Measurements from ENCODE around the gene DDX21. TPM values are rescaled to one million over a fixed set of nuclear protein-coding genes. Genes with fewer than 3 reads are reported as not detected.
"Not testable (repeated sequence)": the region's sequence is repeated elsewhere in the genome, so short reads cannot be mapped to it uniquely, and the experiment has no call there.

The DDX21 gene
- 50.6 TPM for polyA plus RNA-seq
- long read RNA-seq, donor 1, full-length matches to known transcripts: 6 of 27 reads
- long read RNA-seq, donor 1, partial matches to known transcripts: 21 of 27 reads
- long read RNA-seq, donor 1, other reads (novel, unspliced or antisense): 0 of 27 reads
- long read RNA-seq, donor 2, full-length matches to known transcripts: 7 of 90 reads
- long read RNA-seq, donor 2, partial matches to known transcripts: 83 of 90 reads
- long read RNA-seq, donor 2, other reads (novel, unspliced or antisense): 0 of 90 reads
- long read RNA-seq, donor 3: 0 reads
- long read RNA-seq, donor 4: 0 reads
- long read RNA-seq, donor 5, full-length matches to known transcripts: 3 of 23 reads
- long read RNA-seq, donor 5, partial matches to known transcripts: 20 of 23 reads
- long read RNA-seq, donor 5, other reads (novel, unspliced or antisense): 0 of 23 reads
- long read RNA-seq, donor 6, full-length matches to known transcripts: 2 of 35 reads
- long read RNA-seq, donor 6, partial matches to known transcripts: 33 of 35 reads
- long read RNA-seq, donor 6, other reads (novel, unspliced or antisense): 0 of 35 reads
- long read RNA-seq, donor 7, partial matches to known transcripts: 18 of 18 reads
- long read RNA-seq, donor 7, other reads (novel, unspliced or antisense): 0 of 18 reads
- long read RNA-seq, donor 8, full-length matches to known transcripts: 9 of 45 reads
- long read RNA-seq, donor 8, partial matches to known transcripts: 36 of 45 reads
- long read RNA-seq, donor 8, other reads (novel, unspliced or antisense): 0 of 45 reads
- long read RNA-seq, donor 9, full-length matches to known transcripts: 1 of 37 reads
- long read RNA-seq, donor 9, partial matches to known transcripts: 36 of 37 reads
- long read RNA-seq, donor 9, other reads (novel, unspliced or antisense): 0 of 37 reads
- long read RNA-seq, donor 10, full-length matches to known transcripts: 8 of 59 reads
- long read RNA-seq, donor 10, partial matches to known transcripts: 51 of 59 reads
- long read RNA-seq, donor 10, other reads (novel, unspliced or antisense): 0 of 59 reads
- long read RNA-seq, donor 11, full-length matches to known transcripts: 7 of 24 reads
- long read RNA-seq, donor 11, partial matches to known transcripts: 17 of 24 reads
- long read RNA-seq, donor 11, other reads (novel, unspliced or antisense): 0 of 24 reads

GRCh38 chr10:68955832-68956532, at the start of gene DDX21:
Gene DDX21 (plus strand): TSS chr10:68956170. CDS start chr10:68956226, 56 bp downstream.
- H3K27me3 ChIP-seq (ENCODE audit: control insufficient read depth, insufficient read depth, low read length): no peaks in the 10 kb centered on the region
- WGBS (ENCODE audit: insufficient coverage, low lambda C conversion rate): no CpG with 5 or more reads among the region's 53 CpGs
- peak within 1 kb of the TSS; percentile 92 for H3K4me3 ChIP-seq (ENCODE audit: low read length)

GRCh38 chr10:68924593-68924992, 31.4 kb upstream of the DDX21 start:
- Histone ChIP-seq H3K4me3 (ENCODE audit: low read length) (no peak overlapping the region), H3K36me3 (ENCODE audit: control insufficient read depth, insufficient read depth, low read length) (peaks cover 30% of the 10 kb centered on the region), H3K27me3 (ENCODE audit: control insufficient read depth, insufficient read depth, low read length) (no peaks in the 10 kb centered on the region), H3K27ac (ENCODE audit: low read length) (no peak overlapping the region), H3K9me3 (ENCODE audit: control insufficient read depth, low read depth, low read length) (no peaks in the 10 kb centered on the region), H3K4me1 (ENCODE audit: control insufficient read depth, insufficient read depth, low read length) (no peaks in the 10 kb centered on the region)
- DNase-seq: no peak

More at GRCh38 chr10:68955832-68956532, at the start of gene DDX21:
- Histone ChIP-seq H3K9me3 (ENCODE audit: control insufficient read depth, low read depth, low read length) (no peaks in the 10 kb centered on the region), H3K36me3 (ENCODE audit: control insufficient read depth, insufficient read depth, low read length) (peaks cover 9% of the 10 kb centered on the region), H3K4me1 (ENCODE audit: control insufficient read depth, insufficient read depth, low read length) (peaks cover 8% of the 10 kb centered on the region), H3K27ac (ENCODE audit: low read length) (peak within 1 kb of the TSS; percentile 94)
- peak; percentile 92 to 94 for DNase-seq

- H3K27ac ChIP-seq (ENCODE audit: low read length): no peak overlapping the region
- no peak for DNase-seq
- H3K36me3 ChIP-seq (ENCODE audit: control insufficient read depth, insufficient read depth, low read length): peaks cover 29% of the 10 kb centered on the region
- no CpG with 5 or more reads among the region's 4 CpGs for WGBS (ENCODE audit: insufficient coverage, low lambda C conversion rate)
- H3K27me3 ChIP-seq (ENCODE audit: control insufficient read depth, insufficient read depth, low read length): no peaks in the 10 kb centered on the region
- no peak overlapping the region for H3K4me3 ChIP-seq (ENCODE audit: low read length)
- H3K9me3 ChIP-seq (ENCODE audit: control insufficient read depth, low read depth, low read length): no peaks in the 10 kb centered on the region
- no peaks in the 10 kb centered on the region for H3K4me1 ChIP-seq (ENCODE audit: control insufficient read depth, insufficient read depth, low read length)
Observed at GRCh38 chr10:68925489-68925888, 30.5 kb upstream of the DDX21 start.

- not testable (repeated sequence) for H3K27me3 ChIP-seq (ENCODE audit: control insufficient read depth, insufficient read depth, low read length); H3K4me1 ChIP-seq (ENCODE audit: control insufficient read depth, insufficient read depth, low read length); DNase-seq; H3K4me3 ChIP-seq (ENCODE audit: low read length); H3K9me3 ChIP-seq (ENCODE audit: control insufficient read depth, low read depth, low read length); H3K27ac ChIP-seq (ENCODE audit: low read length)
- peaks cover 34% of the 10 kb centered on the region for H3K36me3 ChIP-seq (ENCODE audit: control insufficient read depth, insufficient read depth, low read length)
- 100% methylated on average over 1 of the region's 2 CpGs for WGBS (ENCODE audit: insufficient coverage, low lambda C conversion rate)
Observed at GRCh38 chr10:68929157-68929556, 26.8 kb upstream of the DDX21 start.

GRCh38 chr10:68929888-68930287, 26.1 kb upstream of the DDX21 start:
- H3K27ac ChIP-seq (ENCODE audit: low read length); H3K4me3 ChIP-seq (ENCODE audit: low read length); H3K27me3 ChIP-seq (ENCODE audit: control insufficient read depth, insufficient read depth, low read length); H3K4me1 ChIP-seq (ENCODE audit: control insufficient read depth, insufficient read depth, low read length); DNase-seq; H3K9me3 ChIP-seq (ENCODE audit: control insufficient read depth, low read depth, low read length): not testable (repeated sequence)
- H3K36me3 ChIP-seq (ENCODE audit: control insufficient read depth, insufficient read depth, low read length): peaks cover 40% of the 10 kb centered on the region
- 100% methylated on average over 1 of the region's 8 CpGs for WGBS (ENCODE audit: insufficient coverage, low lambda C conversion rate)

GRCh38 chr10:68932860-68933259, 23.1 kb upstream of the DDX21 start:
- WGBS (ENCODE audit: insufficient coverage, low lambda C conversion rate): no CpG with 5 or more reads among the region's 3 CpGs
- DNase-seq; H3K4me1 ChIP-seq (ENCODE audit: control insufficient read depth, insufficient read depth, low read length); H3K27me3 ChIP-seq (ENCODE audit: control insufficient read depth, insufficient read depth, low read length); H3K27ac ChIP-seq (ENCODE audit: low read length); H3K9me3 ChIP-seq (ENCODE audit: control insufficient read depth, low read depth, low read length); H3K4me3 ChIP-seq (ENCODE audit: low read length): not testable (repeated sequence)
- H3K36me3 ChIP-seq (ENCODE audit: control insufficient read depth, insufficient read depth, low read length): peaks cover 36% of the 10 kb centered on the region

GRCh38 chr10:68934994-68935393, 21.0 kb upstream of the DDX21 start:
- Histone ChIP-seq H3K27ac (ENCODE audit: low read length) (no peak overlapping the region), H3K4me3 (ENCODE audit: low read length) (no peak overlapping the region), H3K9me3 (ENCODE audit: control insufficient read depth, low read depth, low read length) (no peaks in the 10 kb centered on the region), H3K27me3 (ENCODE audit: control insufficient read depth, insufficient read depth, low read length) (no peaks in the 10 kb centered on the region), H3K4me1 (ENCODE audit: control insufficient read depth, insufficient read depth, low read length) (no peaks in the 10 kb centered on the region), H3K36me3 (ENCODE audit: control insufficient read depth, insufficient read depth, low read length) (peaks cover 44% of the 10 kb centered on the region)
- DNase-seq: no peak

- no peak for DNase-seq
- H3K36me3 ChIP-seq (ENCODE audit: control insufficient read depth, insufficient read depth, low read length): peaks cover 32% of the 10 kb centered on the region
Observed at GRCh38 chr10:68938117-68938516, 17.9 kb upstream of the DDX21 start.

GRCh38 chr10:68938884-68939283, 17.1 kb upstream of the DDX21 start:
- Histone ChIP-seq H3K4me1 (ENCODE audit: control insufficient read depth, insufficient read depth, low read length) (no peaks in the 10 kb centered on the region), H3K9me3 (ENCODE audit: control insufficient read depth, low read depth, low read length) (no peaks in the 10 kb centered on the region), H3K4me3 (ENCODE audit: low read length) (no peak overlapping the region), H3K36me3 (ENCODE audit: control insufficient read depth, insufficient read depth, low read length) (peaks cover 37% of the 10 kb centered on the region), H3K27me3 (ENCODE audit: control insufficient read depth, insufficient read depth, low read length) (no peaks in the 10 kb centered on the region), H3K27ac (ENCODE audit: low read length) (no peak overlapping the region)
- no peak for DNase-seq
- 100% methylated on average over 1 of the region's 2 CpGs for WGBS (ENCODE audit: insufficient coverage, low lambda C conversion rate)

More at GRCh38 chr10:68938117-68938516, 17.9 kb upstream of the DDX21 start:
- Histone ChIP-seq H3K4me3 (ENCODE audit: low read length) (no peak overlapping the region), H3K4me1 (ENCODE audit: control insufficient read depth, insufficient read depth, low read length) (no peaks in the 10 kb centered on the region), H3K27me3 (ENCODE audit: control insufficient read depth, insufficient read depth, low read length) (no peaks in the 10 kb centered on the region), H3K9me3 (ENCODE audit: control insufficient read depth, low read depth, low read length) (no peaks in the 10 kb centered on the region), H3K27ac (ENCODE audit: low read length) (no peak overlapping the region)
- WGBS (ENCODE audit: insufficient coverage, low lambda C conversion rate): 100% methylated on average over 1 of the region's 2 CpGs

- H3K36me3 ChIP-seq (ENCODE audit: control insufficient read depth, insufficient read depth, low read length): peaks cover 36% of the 10 kb centered on the region
- H3K9me3 ChIP-seq (ENCODE audit: control insufficient read depth, low read depth, low read length); H3K27ac ChIP-seq (ENCODE audit: low read length); DNase-seq; H3K4me1 ChIP-seq (ENCODE audit: control insufficient read depth, insufficient read depth, low read length); H3K27me3 ChIP-seq (ENCODE audit: control insufficient read depth, insufficient read depth, low read length); H3K4me3 ChIP-seq (ENCODE audit: low read length): not testable (repeated sequence)
Observed at GRCh38 chr10:68940917-68941316, 15.1 kb upstream of the DDX21 start.

All from large intestine (tissue), 12 donors.